HepG2 (cell line): Measurements from ENCODE around the gene MINDY1. TPM values are rescaled to one million over a fixed set of nuclear protein-coding genes. Genes with fewer than 3 reads are reported as not detected.

Experiments used
- CREB3 ChIP-seq: sonication (generic); formaldehyde crosslinking; IDR thresholded peaks from 2 replicates; pipeline ENCODE4 v1.5.0; 2020; ENCODE audit warnings: missing genetic modification reagents
- ETV5 ChIP-seq: IDR thresholded peaks from 2 replicates; pipeline ENCODE4 v1.6.1; 2018; ENCODE audit warnings: missing biosample characterization, missing genetic modification reagents, inconsistent platforms, borderline replicate concordance
- FOXA1 ChIP-seq, 2 experiments: fragments of 450-650 bp in 1 of 2; sonication (generic) in 1 of 2; formaldehyde crosslinking in 1 of 2; IDR thresholded peaks; 2 replicates each; pipeline versions ENCODE4 v1.4.0 to v1.6.1; 2016 to 2020; ENCODE audit warnings: missing genetic modification reagents in 1 of 2
- GRHL1 ChIP-seq: sonication (generic); formaldehyde crosslinking; conservative IDR thresholded peaks from 2 replicates; pipeline ENCODE4 v1.8.0; 2022; ENCODE audit warnings: missing genetic modification reagents
- MTF1 ChIP-seq: sonication (generic); formaldehyde crosslinking; IDR thresholded peaks from 2 replicates; pipeline ENCODE4 v1.5.0; 2020; ENCODE audit warnings: missing genetic modification reagents
- MTF2 ChIP-seq: sonication (generic); formaldehyde crosslinking; IDR thresholded peaks from 2 replicates; pipeline ENCODE4 v1.5.0; 2020; ENCODE audit warnings: missing genetic modification reagents, borderline replicate concordance
- NFE2L2 ChIP-seq: fragments of 150-350 bp; IDR thresholded peaks from 2 replicates; pipeline ENCODE4 v1.6.1; 2014; ENCODE audit warnings: low read length
- POLR2A ChIP-seq, 2 experiments: IDR thresholded peaks; 2 replicates each; pipeline ENCODE4 v1.6.1; 2011; ENCODE audit warnings: low read depth in 2 of 2, low read length in 2 of 2, mild to moderate bottlenecking in 1 of 2, moderate library complexity in 1 of 2; ENCODE audit not compliant: insufficient read depth in 1 of 2
- SOX5 ChIP-seq: IDR thresholded peaks from 2 replicates; pipeline ENCODE4 v1.6.1; 2016; ENCODE audit warnings: borderline replicate concordance
- SUZ12 ChIP-seq: fragments of 150-350 bp; IDR thresholded peaks from 2 replicates; pipeline ENCODE4 v1.6.1; 2014; ENCODE audit warnings: low read depth, low read length
- TCF7L2 ChIP-seq: IDR thresholded peaks from 2 replicates; pipeline ENCODE4 v1.6.1; 2011; ENCODE audit warnings: mild to moderate bottlenecking, low read depth, low read length, moderate library complexity
- ZBTB49 ChIP-seq: sonication (generic); formaldehyde crosslinking; IDR thresholded peaks from 2 replicates; pipeline ENCODE4 v1.4.0; 2020; ENCODE audit warnings: missing genetic modification reagents, borderline replicate concordance
- ZFP36L1 ChIP-seq: sonication (generic); formaldehyde crosslinking; IDR thresholded peaks from 2 replicates; pipeline ENCODE4 v1.8.0; 2022; ENCODE audit warnings: mild to moderate bottlenecking, missing genetic modification reagents, moderate library complexity
- ZNF10 ChIP-seq: sonication (generic); formaldehyde crosslinking; IDR thresholded peaks from 2 replicates; pipeline ENCODE4 v1.4.0; 2020; ENCODE audit warnings: mild to moderate bottlenecking, low read depth, missing genetic modification reagents, borderline replicate concordance
- ZNF234 ChIP-seq: sonication (generic); formaldehyde crosslinking; conservative IDR thresholded peaks from 2 replicates; pipeline ENCODE4 v1.5.1; 2020; ENCODE audit warnings: mild to moderate bottlenecking, missing genetic modification reagents
- ZNF607 ChIP-seq: sonication (generic); formaldehyde crosslinking; IDR thresholded peaks from 2 replicates; pipeline ENCODE4 v1.5.1; 2020; ENCODE audit warnings: missing genetic modification reagents, mild to moderate bottlenecking, borderline replicate concordance
- ZNF639 ChIP-seq: conservative IDR thresholded peaks from 2 replicates; pipeline ENCODE4 v1.6.1; 2018; ENCODE audit warnings: missing genetic modification reagents
- ZSCAN20 ChIP-seq: sonication (generic); formaldehyde crosslinking; IDR thresholded peaks from 2 replicates; pipeline ENCODE4 v1.4.0; 2020; ENCODE audit warnings: missing genetic modification reagents, mild to moderate bottlenecking, borderline replicate concordance
- polyA plus RNA-seq, 8 experiments: library from polyadenylated mRNA; depleted of rRNA in 3 of 8; stranded (reverse) in 7 of 8; unstranded in 1 of 8; fragments of >200 nt; fragmentation: Illumina TruSeq in 4 of 8; extraction: Trizol in 4 of 8; gene quantifications; 2 replicates each; pipeline versions ENCODE4 v1.2.1 to v1.2.3, GENCODE V29; 2011 to 2016; ENCODE audit warnings: low read depth in 4 of 8, missing spikeins in 1 of 8, mixed read lengths in 1 of 8; ENCODE audit not compliant: insufficient read depth in 1 of 8
- total RNA-seq, 5 experiments: library from RNA; depleted of rRNA; stranded (reverse); fragments of >200 nt; fragmentation: Illumina TruSeq; extraction: Trizol; gene quantifications; 2 replicates each; pipeline ENCODE4 v1.2.3, GENCODE V29; 2016; ENCODE audit warnings: low read depth in 1 of 5
- TF ChIP-seq, protein P1 (sequence below): sonication (generic); formaldehyde crosslinking; IDR thresholded peaks from 2 replicates; pipeline ENCODE4 v1.5.0; 2020; ENCODE audit warnings: missing genetic modification reagents

The MINDY1 gene
- total and polyA plus RNA-seq, 2 of the 13 experiments (the other 11 are each of a cell fraction or from before 2014, with no cell fraction given), result 11.1 to 15.0 TPM

GRCh38 chr1:151012684-151013471 lies 6.2 kb upstream of the MINDY1 start (continued):
- TF ChIP-seq ZBTB49 (CRISPR knock-in tag) (no peak), ZNF639 (CRISPR knock-in tag) (no peak), FOXA1 (IDR thresholded peaks at IDR 0.05) (0 out of 2 replicates have a peak, but pooled peaks have one; percentile 43), FOXA1 (CRISPR knock-in tag; IDR thresholded peaks at IDR 0.05) (peak; percentile 83), ETV5 (no peak; the same call in 1 of the 2 replicates), MTF1 (CRISPR knock-in tag) (no peak), ZFP36L1 (CRISPR knock-in tag) (no peak), TCF7L2 (no peak; the same call in 1 of the 2 replicates), NFE2L2 (no peak; the same call in 1 of the 2 replicates), ZNF10 (CRISPR knock-in tag) (no peak), ZSCAN20 (CRISPR knock-in tag) (0 out of 2 replicates have a peak, but pooled peaks have one; percentile 12), SUZ12 (no peak), GRHL1 (no peak), CREB3 (CRISPR knock-in tag) (no peak), MTF2 (no peak), ZNF234 (no peak), ZNF607 (CRISPR knock-in tag) (no peak), SOX5 (peak; percentile 87), POLR2A (IDR thresholded peaks at IDR 0.05; ENCODE audit: insufficient read depth in 1 of 2, low read depth in 2 of 2, low read length in 2 of 2) (peak; percentile 72 to 87)
- TF ChIP-seq, protein P1, sequence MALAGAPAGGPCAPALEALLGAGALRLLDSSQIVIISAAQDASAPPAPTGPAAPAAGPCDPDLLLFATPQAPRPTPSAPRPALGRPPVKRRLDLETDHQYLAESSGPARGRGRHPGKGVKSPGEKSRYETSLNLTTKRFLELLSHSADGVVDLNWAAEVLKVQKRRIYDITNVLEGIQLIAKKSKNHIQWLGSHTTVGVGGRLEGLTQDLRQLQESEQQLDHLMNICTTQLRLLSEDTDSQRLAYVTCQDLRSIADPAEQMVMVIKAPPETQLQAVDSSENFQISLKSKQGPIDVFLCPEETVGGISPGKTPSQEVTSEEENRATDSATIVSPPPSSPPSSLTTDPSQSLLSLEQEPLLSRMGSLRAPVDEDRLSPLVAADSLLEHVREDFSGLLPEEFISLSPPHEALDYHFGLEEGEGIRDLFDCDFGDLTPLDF (CRISPR knock-in tag), result no peak
